Endodermal cell (in vitro differentiated cells): Measurements from ENCODE around the gene CEP112. TPM values are rescaled to one million over a fixed set of nuclear protein-coding genes. Genes with fewer than 3 reads are reported as not detected.
A peak's percentile ranks its signal among the peaks of the same experiment; 100 is the strongest.

ENCODE experiments used
- DNase-seq: peaks from one replicate; pipeline ENCODE4 v3.0.0-alpha.2; 2017
- H3K27ac ChIP-seq: 2 replicates; pipeline ENCODE4 v1.5.1; 2013; ENCODE audit warnings: mild to moderate bottlenecking, low read depth, low read length, moderate library complexity
- H3K27me3 ChIP-seq: 2 replicates; pipeline ENCODE4 v1.6.1; 2013; ENCODE audit warnings: mild to moderate bottlenecking, low read length, moderate library complexity; ENCODE audit not compliant: insufficient read depth, control insufficient read depth, poor library complexity, severe bottlenecking
- H3K36me3 ChIP-seq: 2 replicates; pipeline ENCODE4 v1.7.0; 2013; ENCODE audit warnings: mild to moderate bottlenecking, low read length, moderate library complexity; ENCODE audit not compliant: control insufficient read depth, insufficient read depth
- H3K4me1 ChIP-seq: one replicate; pipeline ENCODE4 v1.7.0; 2013; ENCODE audit warnings: low read length; ENCODE audit not compliant: control insufficient read depth, insufficient read depth
- H3K4me3 ChIP-seq: 2 replicates; pipeline ENCODE4 v1.5.1; 2013; ENCODE audit warnings: mild to moderate bottlenecking, low read length, moderate library complexity
- H3K9ac ChIP-seq: 2 replicates; pipeline ENCODE4 v1.6.1; 2013; ENCODE audit warnings: mild to moderate bottlenecking, low read length, moderate library complexity; ENCODE audit not compliant: poor library complexity, severe bottlenecking; ENCODE audit errors: extremely low read depth
- H3K9me3 ChIP-seq: 2 replicates; pipeline ENCODE4 v1.6.1; 2013; ENCODE audit warnings: mild to moderate bottlenecking, low read length, moderate library complexity; ENCODE audit not compliant: control insufficient read depth
- H3K27ac Mint-ChIP-seq: 2 replicates; pipeline ENCODE4 v1.8.0; 2020; ENCODE audit warnings: mixed read lengths
- H3K27me3 Mint-ChIP-seq: 2 replicates; pipeline ENCODE4 v1.8.0; 2021; ENCODE audit warnings: mild to moderate bottlenecking, mixed read lengths; ENCODE audit not compliant: insufficient read depth
- H3K36me3 Mint-ChIP-seq: 2 replicates; pipeline ENCODE4 v1.8.0; 2020; ENCODE audit warnings: low read depth, mixed read lengths
- H3K4me1 Mint-ChIP-seq: 2 replicates; pipeline ENCODE4 v1.8.0; 2020; ENCODE audit warnings: mixed read lengths
- H3K4me3 Mint-ChIP-seq: 2 replicates; pipeline ENCODE4 v1.8.0; 2020; ENCODE audit warnings: mild to moderate bottlenecking, moderate library complexity, mixed read lengths
- H3K9me3 Mint-ChIP-seq: 2 replicates; pipeline ENCODE4 v1.8.0; 2020; ENCODE audit warnings: mild to moderate bottlenecking, mixed read lengths
- CTCF ChIP-seq: fragments of 200-600 bp; sonication (generic); conservative IDR thresholded peaks from 2 replicates; pipeline ENCODE4 v1.5.0; 2021; ENCODE audit warnings: antibody characterized with exemption, mild to moderate bottlenecking
- WGBS, 2 experiments: methylation state at CpG; one replicate each; pipeline versions ENCODE4 v1.1.5 to v1.1.7; 2013; ENCODE audit warnings: missing lambda C conversion rate in 2 of 2, mixed read lengths in 1 of 2; ENCODE audit not compliant: insufficient coverage in 1 of 2, insufficient read length in 1 of 2; 5-methylcytosine and 5-hydroxymethylcytosine counted together
- total RNA-seq, 2 donors: library from RNA; stranded (reverse); fragmentation: NEBNext Ultra II Directional in 1 of 2; extraction: Animal tissue kit (Norgen Biotek cat#: 25700) in 1 of 2; gene quantifications; 2 replicates in 1 of 2; 3 replicates in 1 of 2; pipeline ENCODE4 v1.2.1, GENCODE V29; 2021

Gene CEP112
- total RNA-seq, 2 donors from 2014 or later = 15.2 to 21.4 TPM

GRCh38 chr17:65918916-65919315 lies 273.0 kb downstream of the CEP112 start:
- H3K27me3 ChIP-seq = no peaks in the 10 kb centered on the region
- H3K9me3 ChIP-seq = no peaks in the 10 kb centered on the region
- H3K9ac ChIP-seq = no peak overlapping the region
- peak; percentile 66 for TF ChIP-seq CTCF
- Mint-ChIP-seq H3K36me3 (no peaks in the 10 kb centered on the region), H3K27me3 (no peaks in the 10 kb centered on the region), H3K9me3 (no peaks in the 10 kb centered on the region), H3K4me3 (no peak overlapping the region), H3K27ac (peak overlapping the region; percentile 56), H3K4me1 (peaks cover 26% of the 10 kb centered on the region)
- no peaks in the 10 kb centered on the region for H3K36me3 ChIP-seq
- H3K4me3 ChIP-seq = no peak overlapping the region
- no peak for DNase-seq
- 59 to 67% methylated on average over 3 to 5 of the region's 5 CpGs for WGBS, 2 experiments
- peaks cover 7% of the 10 kb centered on the region for H3K4me1 ChIP-seq
- H3K27ac ChIP-seq = no peak overlapping the region

- peaks cover 7% of the 10 kb centered on the region for H3K4me1 ChIP-seq
- Mint-ChIP-seq H3K36me3 (no peaks in the 10 kb centered on the region), H3K27me3 (no peaks in the 10 kb centered on the region), H3K4me1 (peaks cover 29% of the 10 kb centered on the region), H3K9me3 (no peaks in the 10 kb centered on the region), H3K4me3 (no peak overlapping the region), H3K27ac (peak overlapping the region; percentile 56)
- no peak for TF ChIP-seq CTCF
- 93 to 100% methylated on average over 1 of the region's 1 CpG for WGBS, 2 experiments
- H3K9ac ChIP-seq = no peak overlapping the region
- H3K36me3 ChIP-seq = no peaks in the 10 kb centered on the region
- no peak for DNase-seq
- no peak overlapping the region for H3K27ac ChIP-seq
- no peaks in the 10 kb centered on the region for H3K9me3 ChIP-seq
- H3K4me3 ChIP-seq = no peak overlapping the region
- H3K27me3 ChIP-seq = no peaks in the 10 kb centered on the region
Measured at GRCh38 chr17:65918500-65918899, 273.4 kb downstream of the CEP112 start.

- H3K4me3 ChIP-seq = no peak overlapping the region
- no peaks in the 10 kb centered on the region for H3K9me3 ChIP-seq
- no peaks in the 10 kb centered on the region for H3K9me3 Mint-ChIP-seq
- H3K4me3 Mint-ChIP-seq = no peak overlapping the region
- H3K36me3 Mint-ChIP-seq = no peaks in the 10 kb centered on the region
- no peaks in the 10 kb centered on the region for H3K27me3 ChIP-seq
- TF ChIP-seq CTCF = no peak
- no peak overlapping the region for H3K27ac Mint-ChIP-seq
- H3K9ac ChIP-seq = no peak overlapping the region
- DNase-seq = no peak
- H3K4me1 ChIP-seq = peaks cover 10% of the 10 kb centered on the region
- 87 to 92% methylated on average over 6 of the region's 6 CpGs for WGBS, 2 experiments
- H3K4me1 Mint-ChIP-seq = peaks cover 32% of the 10 kb centered on the region
- H3K27me3 Mint-ChIP-seq = no peaks in the 10 kb centered on the region
- no peak overlapping the region for H3K27ac ChIP-seq
- H3K36me3 ChIP-seq = no peaks in the 10 kb centered on the region
Measured at GRCh38 chr17:65917560-65917959, 274.4 kb downstream of the CEP112 start.
